ENCODE measurements around the gene MED31. TPM values are rescaled to one million over a fixed set of nuclear protein-coding genes. Genes with fewer than 3 reads are reported as not detected.

Gene MED31
- polyA plus RNA-seq, 1 donor from 2014 or later: 27.3 TPM

GRCh38 chr17:6660805-6661463 lies 9.5 kb upstream of the MED31 start:
- H4K20me1 ChIP-seq (ENCODE audit: insufficient read depth): no peaks in the 10 kb centered on the region
- H3K9me3 ChIP-seq (ENCODE audit: low read length): no peaks in the 10 kb centered on the region
- no peaks in the 10 kb centered on the region for H3K9me2 ChIP-seq (ENCODE audit: insufficient read depth, low read length)
- H3K36me3 ChIP-seq (ENCODE audit: insufficient read depth, low read length): no peaks in the 10 kb centered on the region
- H3K27ac ChIP-seq (ENCODE audit: low read length): no peak overlapping the region
- no peak overlapping the region for H3K4me2 ChIP-seq (ENCODE audit: low read length)
- H3K79me2 ChIP-seq (replicated peaks; ENCODE audit: insufficient read depth, low read length): no peaks in the 10 kb centered on the region
- H3K9ac ChIP-seq (ENCODE audit: low read length): no peak overlapping the region
- peaks cover 11% of the 10 kb centered on the region for H3K27me3 ChIP-seq (ENCODE audit: insufficient read depth, low read depth, low read length)
- no peak for TF ChIP-seq EZH2 (IDR thresholded peaks at IDR 0.05; ENCODE audit: borderline replicate concordance, insufficient read depth, low read length, poor library complexity, severe bottlenecking)
- TF ChIP-seq MXI1 (conservative IDR thresholded peaks at IDR 0.05; ENCODE audit: poor library complexity, severe bottlenecking): no peak
- no peak for TF ChIP-seq TAF1 (IDR thresholded peaks at IDR 0.05; ENCODE audit: low read depth)
- TF ChIP-seq RAD21 (conservative IDR thresholded peaks at IDR 0.05): no peak
- TF ChIP-seq REST (IDR thresholded peaks at IDR 0.05; ENCODE audit: borderline replicate concordance): no peak
- no peak for TF ChIP-seq CTCF (IDR thresholded peaks at IDR 0.05; ENCODE audit: poor library complexity, severe bottlenecking)
- TF ChIP-seq POLR2AphosphoS5 (IDR thresholded peaks at IDR 0.05): no peak
- no peak for TF ChIP-seq EP300 (conservative IDR thresholded peaks at IDR 0.05; ENCODE audit: poor library complexity, severe bottlenecking)
- TF ChIP-seq SMC3 (conservative IDR thresholded peaks at IDR 0.05; ENCODE audit: poor library complexity): no peak
- no peak overlapping the region for H2AFZ ChIP-seq (ENCODE audit: low read depth, low read length)
- no peak overlapping the region for H3K4me3 ChIP-seq (ENCODE audit: low read length)
- H3F3A ChIP-seq (ENCODE audit: insufficient read depth, low read length, poor library complexity, severe bottlenecking): no peaks in the 10 kb centered on the region

- Histone ChIP-seq H3K9ac (ENCODE audit: low read length) (no peak overlapping the region), H3K4me3 (ENCODE audit: low read length) (no peak overlapping the region)
Observed at GRCh38 chr17:6660101-6660500, 8.7 kb upstream of the MED31 start.

More at GRCh38 chr17:6660101-6660500, 8.7 kb upstream of the MED31 start:
- TF ChIP-seq POLR2AphosphoS5 (IDR thresholded peaks at IDR 0.05): no peak
- TF ChIP-seq CTCF (IDR thresholded peaks at IDR 0.05; ENCODE audit: poor library complexity, severe bottlenecking): no peak
- no peak for TF ChIP-seq TAF1 (IDR thresholded peaks at IDR 0.05; ENCODE audit: low read depth)
- TF ChIP-seq EZH2 (IDR thresholded peaks at IDR 0.05; ENCODE audit: borderline replicate concordance, insufficient read depth, low read length, poor library complexity, severe bottlenecking): no peak
- TF ChIP-seq MXI1 (conservative IDR thresholded peaks at IDR 0.05; ENCODE audit: poor library complexity, severe bottlenecking): no peak
- TF ChIP-seq RAD21 (conservative IDR thresholded peaks at IDR 0.05): no peak
- TF ChIP-seq EP300 (conservative IDR thresholded peaks at IDR 0.05; ENCODE audit: poor library complexity, severe bottlenecking): no peak
- no peak for TF ChIP-seq SMC3 (conservative IDR thresholded peaks at IDR 0.05; ENCODE audit: poor library complexity)
- TF ChIP-seq REST (IDR thresholded peaks at IDR 0.05; ENCODE audit: borderline replicate concordance): no peak
- Histone ChIP-seq H3K9me3 (ENCODE audit: low read length) (no peaks in the 10 kb centered on the region), H3K79me2 (replicated peaks; ENCODE audit: insufficient read depth, low read length) (no peaks in the 10 kb centered on the region), H3F3A (ENCODE audit: insufficient read depth, low read length, poor library complexity, severe bottlenecking) (no peaks in the 10 kb centered on the region), H3K27me3 (ENCODE audit: insufficient read depth, low read depth, low read length) (peaks cover 19% of the 10 kb centered on the region), H3K4me2 (ENCODE audit: low read length) (no peak overlapping the region), H3K36me3 (ENCODE audit: insufficient read depth, low read length) (no peaks in the 10 kb centered on the region), H3K27ac (ENCODE audit: low read length) (no peak overlapping the region), H4K20me1 (ENCODE audit: insufficient read depth) (no peaks in the 10 kb centered on the region), H2AFZ (ENCODE audit: low read depth, low read length) (no peak overlapping the region), H3K9me2 (ENCODE audit: insufficient read depth, low read length) (no peaks in the 10 kb centered on the region)

Data from neural cell (in vitro differentiated cells).